ENCODE results near the gene IQCB1. TPM values are rescaled to one million over a fixed set of nuclear protein-coding genes. Genes with fewer than 3 reads are reported as not detected.

IQCB1 gene
- total and polyA plus RNA-seq, 2 of the 8 experiments (the other 6 are each of a cell fraction or from before 2014, with no cell fraction given), result 21.7 to 31.2 TPM

DNA sequence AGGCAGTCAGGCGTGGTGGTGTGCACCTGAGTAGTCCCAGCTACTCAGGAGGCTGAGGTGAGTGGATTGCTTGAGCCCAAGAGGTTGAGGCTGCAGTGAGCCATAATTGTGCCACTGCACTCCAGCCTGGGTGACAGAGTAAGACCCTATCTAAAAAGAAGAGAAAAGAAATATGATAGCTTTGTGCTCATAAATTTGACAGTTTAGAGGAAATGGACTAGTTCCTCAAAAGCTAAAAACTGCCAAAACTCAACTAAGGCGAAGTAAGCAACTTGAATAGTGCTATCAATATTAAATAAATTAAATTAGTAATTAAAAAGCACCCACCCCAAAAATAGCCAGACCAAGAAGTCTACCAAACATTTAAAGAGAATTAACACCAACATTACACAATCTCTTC is 34.9 kb upstream of the IQCB1 start:
- H4K5ac ChIP-seq (ENCODE audit: insufficient read length, low read depth, low read length), result no peak overlapping the region
- H2BK120ac ChIP-seq (replicated peaks; ENCODE audit: low read depth, low read length), result no peak overlapping the region
- H3K9ac ChIP-seq (replicated peaks in 1 of 4; ENCODE audit: extremely low read depth in 1 of 4, low read depth in 3 of 4, low read length in 3 of 4), result no peak overlapping the region
- H3K4me2 ChIP-seq (ENCODE audit: insufficient read depth in 1 of 2, low read depth in 2 of 2, low read length in 2 of 2), result no peak overlapping the region
- H3K79me1 ChIP-seq (ENCODE audit: low read depth, low read length), result no peaks in the 10 kb centered on the region
- no peak overlapping the region for H2AK5ac ChIP-seq (ENCODE audit: low read depth, low read length)
- ChIA-PET POLR2A (ENCODE audit: partially characterized antibody) (no interaction called here), CTCF (ENCODE audit: partially characterized antibody) (interaction anchor here (0.7 kb wide), 1 partner anchor 126 kb away, joined by 4 read pairs; no protein-coding TSS in a partner anchor)
- no peak overlapping the region for H2BK5ac ChIP-seq (ENCODE audit: low read depth, low read length)
- H4K91ac ChIP-seq (replicated peaks; ENCODE audit: insufficient read length, low read length), result no peak overlapping the region
- H3K23me2 ChIP-seq (ENCODE audit: low read depth, low read length), result no peaks in the 10 kb centered on the region
- no peak overlapping the region for H3K23ac ChIP-seq (ENCODE audit: insufficient read length)
- WGBS, 2 experiments (ENCODE audit: extremely low coverage in 1 of 2, insufficient coverage in 1 of 2, insufficient read length in 1 of 2, insufficient replicate concordance in 2 of 2, low coverage in 1 of 2, low lambda C conversion rate in 2 of 2, missing lambda C conversion rate in 1 of 2), result 87% methylated on average over 2 of the region's 2 CpGs; no CpG with 5 or more reads in 1 of the 2 experiments
- H2BK15ac ChIP-seq (ENCODE audit: low read length), result no peak overlapping the region
- no peaks in the 10 kb centered on the region for H3K27me3 ChIP-seq (replicated peaks in 1 of 4; ENCODE audit: control insufficient read depth in 3 of 4, extremely low read depth in 1 of 4, insufficient read depth in 3 of 4, low read length in 3 of 4)
- no peaks in the 10 kb centered on the region for H3K9me3 ChIP-seq (ENCODE audit: insufficient read depth in 2 of 2, low read depth in 1 of 2, low read length in 1 of 2)
- H2BK20ac ChIP-seq (ENCODE audit: low read length), result no peak overlapping the region
- no peak overlapping the region for H3K27ac ChIP-seq (ENCODE audit: low read depth, low read length)
- H4K8ac ChIP-seq (ENCODE audit: extremely low read depth, insufficient read depth, low read length), result no peak overlapping the region
- no peak overlapping the region for H2AFZ ChIP-seq (ENCODE audit: low read length)
- no peak overlapping the region for H3K18ac ChIP-seq (ENCODE audit: extremely low read depth, low read length)
- H3K4me3 ChIP-seq (ENCODE audit: extremely low read depth in 1 of 4, insufficient read depth in 2 of 4, low read depth in 3 of 4, low read length in 4 of 4), result no peak overlapping the region
- no peak for DNase-seq (ENCODE audit: low read depth in 1 of 2, low spot score in 2 of 2)
- no peak overlapping the region for H3K14ac ChIP-seq (ENCODE audit: insufficient read length)
- H3K56ac ChIP-seq (replicated peaks; ENCODE audit: insufficient read length, low read depth, low read length), result no peak overlapping the region
- H4K20me1 ChIP-seq (replicated peaks in 1 of 2; ENCODE audit: control insufficient read depth in 1 of 2, insufficient read depth in 2 of 2, low read length in 2 of 2), result no peaks in the 10 kb centered on the region
- no peak overlapping the region for H3K4ac ChIP-seq (replicated peaks; ENCODE audit: insufficient read length, low read depth, low read length)
- no peaks in the 10 kb centered on the region for H3K36me3 ChIP-seq (ENCODE audit: control insufficient read depth in 2 of 4, insufficient read depth in 4 of 4, low read length in 3 of 4)
- no peaks in the 10 kb centered on the region for H3K79me2 ChIP-seq (ENCODE audit: control insufficient read depth in 1 of 2, insufficient read depth in 2 of 2, low read length in 2 of 2)
- no peak overlapping the region for H2BK12ac ChIP-seq (ENCODE audit: low read depth, low read length)
- no peak for FAIRE-seq
- no peaks in the 10 kb centered on the region for H3K4me1 ChIP-seq (replicated peaks in 1 of 4; ENCODE audit: control insufficient read depth in 3 of 4, insufficient read depth in 4 of 4, low read length in 3 of 4)
- no peak for TF ChIP-seq TCF12 (IDR thresholded peaks at IDR 0.05; ENCODE audit: low read depth, low read length)
- no peak for TF ChIP-seq CHD1 (IDR thresholded peaks at IDR 0.05; ENCODE audit: low read depth, low read length)
- TF ChIP-seq FOSL1 (IDR thresholded peaks at IDR 0.05; ENCODE audit: insufficient read depth, low read depth, low read length), result no peak
- TF ChIP-seq KDM5A (IDR thresholded peaks at IDR 0.05; ENCODE audit: low read length), result no peak
- no peak for TF ChIP-seq BCL11A (IDR thresholded peaks at IDR 0.05; ENCODE audit: low read depth in 2 of 2, low read length in 2 of 2)
- TF ChIP-seq KDM1A (IDR thresholded peaks at IDR 0.05; ENCODE audit: borderline replicate concordance, low read length), result no peak
- TF ChIP-seq EGR1 (IDR thresholded peaks at IDR 0.05; ENCODE audit: borderline replicate concordance, low read depth, low read length), result no peak
- TF ChIP-seq TAF7 (optimal IDR thresholded peaks at IDR 0.05; ENCODE audit: borderline replicate concordance, low read depth, low read length), result no peak
- TF ChIP-seq, protein P1, sequence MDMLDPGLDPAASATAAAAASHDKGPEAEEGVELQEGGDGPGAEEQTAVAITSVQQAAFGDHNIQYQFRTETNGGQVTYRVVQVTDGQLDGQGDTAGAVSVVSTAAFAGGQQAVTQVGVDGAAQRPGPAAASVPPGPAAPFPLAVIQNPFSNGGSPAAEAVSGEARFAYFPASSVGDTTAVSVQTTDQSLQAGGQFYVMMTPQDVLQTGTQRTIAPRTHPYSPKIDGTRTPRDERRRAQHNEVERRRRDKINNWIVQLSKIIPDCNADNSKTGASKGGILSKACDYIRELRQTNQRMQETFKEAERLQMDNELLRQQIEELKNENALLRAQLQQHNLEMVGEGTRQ (IDR thresholded peaks at IDR 0.05; ENCODE audit: low read length), result no peak
- TF ChIP-seq POLR2AphosphoS5 (IDR thresholded peaks at IDR 0.05; ENCODE audit: low read depth, low read length), result no peak
- no peak for TF ChIP-seq YY1 (IDR thresholded peaks at IDR 0.05; ENCODE audit: low read depth, low read length)
- no peak for TF ChIP-seq EZH2 (IDR thresholded peaks at IDR 0.05; ENCODE audit: low read depth, low read length, severe bottlenecking)
- TF ChIP-seq, protein P2, sequence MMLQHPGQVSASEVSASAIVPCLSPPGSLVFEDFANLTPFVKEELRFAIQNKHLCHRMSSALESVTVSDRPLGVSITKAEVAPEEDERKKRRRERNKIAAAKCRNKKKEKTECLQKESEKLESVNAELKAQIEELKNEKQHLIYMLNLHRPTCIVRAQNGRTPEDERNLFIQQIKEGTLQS (IDR thresholded peaks at IDR 0.05; ENCODE audit: insufficient read depth, low read depth, low read length), result no peak
- no peak for TF ChIP-seq CBX5 (IDR thresholded peaks at IDR 0.05; ENCODE audit: low read depth, low read length)
